G401 (cell line): ENCODE measurements around the gene CHPT1. TPM values are rescaled to one million over a fixed set of nuclear protein-coding genes. Genes with fewer than 3 reads are reported as not detected.
"Not testable (repeated sequence)": the region's sequence is repeated elsewhere in the genome, so short reads cannot be mapped to it uniquely, and the experiment has no call there.

Source experiments
- DNase-seq: peaks from one replicate; pipeline ENCODE4 v3.0.0-alpha.2; 2015; ENCODE audit warnings: low spot score
- in situ Hi-C: cut with HindIII; loops from 2 replicates; pipeline ENCODE4 v1.10.0; 2016; ENCODE audit warnings: low sequenced_read_pairs, mixed read lengths
- total RNA-seq: library from RNA; depleted of rRNA; stranded (reverse); fragments of >200 nt; shearing (Covaris generic); gene quantifications from 2 replicates; pipeline ENCODE4 v1.2.3, GENCODE V29; 2014; rRNA removed

CHPT1 gene
- 52.4 and 58.0 TPM in 2 replicates for total RNA-seq

GRCh38 chr12:101697197-101697929 is at the start of gene CHPT1:
Gene CHPT1 (plus strand): TSS chr12:101697640. CDS start chr12:101697862, 222 bp downstream.
- peak; percentile 69 for DNase-seq
- in situ Hi-C loops: no loop called here

- DNase-seq: no peak
Observed at GRCh38 chr12:101647711-101648110, 49.7 kb upstream of the CHPT1 start.

GRCh38 chr12:101648195-101648594 is 49.2 kb upstream of the CHPT1 start:
- no peak for DNase-seq
- in situ Hi-C loops: no loop called here

More at GRCh38 chr12:101647711-101648110, 49.7 kb upstream of the CHPT1 start:
- in situ Hi-C loops: no loop called here

- DNase-seq: no peak
- in situ Hi-C loops: no loop called here
Observed at GRCh38 chr12:101650346-101651117, 46.9 kb upstream of the CHPT1 start.

- no peak for DNase-seq
- in situ Hi-C loops: no loop called here
Observed at GRCh38 chr12:101653030-101653429, 44.4 kb upstream of the CHPT1 start.

- in situ Hi-C loops: no loop called here
- DNase-seq: no peak
Observed at GRCh38 chr12:101653503-101653902, 43.9 kb upstream of the CHPT1 start.

- no peak for DNase-seq
- in situ Hi-C loops: no loop called here
Observed at GRCh38 chr12:101654442-101654841, 43.0 kb upstream of the CHPT1 start.

GRCh38 chr12:101655393-101655792 is 42.0 kb upstream of the CHPT1 start:
- no peak for DNase-seq

GRCh38 chr12:101660662-101661061 is 36.8 kb upstream of the CHPT1 start:
- DNase-seq, in situ Hi-C loops: not testable (repeated sequence)

More at GRCh38 chr12:101655393-101655792, 42.0 kb upstream of the CHPT1 start:
- in situ Hi-C loops: no loop called here

GRCh38 chr12:101663298-101663697 is 34.1 kb upstream of the CHPT1 start:
- in situ Hi-C loops: no loop called here
- no peak for DNase-seq

- DNase-seq: no peak
- in situ Hi-C loops: no loop called here
Observed at GRCh38 chr12:101664992-101665391, 32.4 kb upstream of the CHPT1 start.

- in situ Hi-C loops: no loop called here
Observed at GRCh38 chr12:101666052-101666728, 31.2 kb upstream of the CHPT1 start.

GRCh38 chr12:101667591-101667990 is 29.8 kb upstream of the CHPT1 start:
- no peak for DNase-seq

More at GRCh38 chr12:101666052-101666728, 31.2 kb upstream of the CHPT1 start:
- DNase-seq: no peak

GRCh38 chr12:101670007-101670671 is 27.3 kb upstream of the CHPT1 start:
- DNase-seq: peak; percentile 25
- in situ Hi-C loops: no loop called here

More at GRCh38 chr12:101667591-101667990, 29.8 kb upstream of the CHPT1 start:
- in situ Hi-C loops: no loop called here

GRCh38 chr12:101671157-101671791 is 26.2 kb upstream of the CHPT1 start:
- no peak for DNase-seq
- in situ Hi-C loops: no loop called here

GRCh38 chr12:101671833-101672232 is 25.6 kb upstream of the CHPT1 start:
- no peak for DNase-seq
- in situ Hi-C loops: no loop called here

GRCh38 chr12:101675555-101675954 is 21.9 kb upstream of the CHPT1 start:
- no peak for DNase-seq
- in situ Hi-C loops: no loop called here

- in situ Hi-C loops, DNase-seq: not testable (repeated sequence)
Observed at GRCh38 chr12:101676497-101676896, 20.9 kb upstream of the CHPT1 start.

- no peak for DNase-seq
- in situ Hi-C loops: no loop called here
Observed at GRCh38 chr12:101678081-101678480, 19.4 kb upstream of the CHPT1 start.
